GM23338 (cell line): Measurements from ENCODE around the gene HIVEP3.

ENCODE experiments used
- CREB1 ChIP-seq: fragments of 250-450 bp; sonication (Bioruptor Pico); IDR thresholded peaks from 2 replicates; pipeline ENCODE4 v1.5.0; 2020; ENCODE audit warnings: low read depth, mild to moderate bottlenecking, moderate library complexity
- EZH2 ChIP-seq: fragments of 200-600 bp; sonication (generic); IDR thresholded peaks from one replicate; pipeline ENCODE4 v1.8.0; 2017; ENCODE audit warnings: antibody characterized with exemption, mild to moderate bottlenecking, low read depth; ENCODE audit not compliant: unreplicated experiment
- EZH2phosphoT487 ChIP-seq: fragments of 200-600 bp; sonication (generic); IDR thresholded peaks from one replicate; pipeline ENCODE4 v1.8.1; 2018; ENCODE audit warnings: antibody characterized with exemption; ENCODE audit not compliant: unreplicated experiment
- JUNB ChIP-seq: IDR thresholded peaks from one replicate; pipeline ENCODE4 v1.6.1; 2016; ENCODE audit warnings: antibody characterized with exemption; ENCODE audit not compliant: unreplicated experiment
- POLR2AphosphoS5 ChIP-seq: IDR thresholded peaks from 2 replicates; pipeline ENCODE4 v1.6.1; 2016; ENCODE audit warnings: antibody characterized with exemption, low read depth
- TF ChIP-seq, protein P1 (sequence below), 2 experiments: fragments of 200-600 bp in 1 of 2; sonication (generic) in 1 of 2; conservative IDR thresholded peaks; 2 replicates each; pipeline versions ENCODE4 v1.5.1 to v1.6.1; 2016 to 2017; ENCODE audit warnings: antibody characterized with exemption in 2 of 2, low read depth in 2 of 2, mild to moderate bottlenecking in 2 of 2, moderate library complexity in 1 of 2
- TF ChIP-seq, protein P2 (sequence below): IDR thresholded peaks from 2 replicates; pipeline ENCODE4 v1.6.1; 2016; ENCODE audit warnings: antibody characterized with exemption

DNA sequence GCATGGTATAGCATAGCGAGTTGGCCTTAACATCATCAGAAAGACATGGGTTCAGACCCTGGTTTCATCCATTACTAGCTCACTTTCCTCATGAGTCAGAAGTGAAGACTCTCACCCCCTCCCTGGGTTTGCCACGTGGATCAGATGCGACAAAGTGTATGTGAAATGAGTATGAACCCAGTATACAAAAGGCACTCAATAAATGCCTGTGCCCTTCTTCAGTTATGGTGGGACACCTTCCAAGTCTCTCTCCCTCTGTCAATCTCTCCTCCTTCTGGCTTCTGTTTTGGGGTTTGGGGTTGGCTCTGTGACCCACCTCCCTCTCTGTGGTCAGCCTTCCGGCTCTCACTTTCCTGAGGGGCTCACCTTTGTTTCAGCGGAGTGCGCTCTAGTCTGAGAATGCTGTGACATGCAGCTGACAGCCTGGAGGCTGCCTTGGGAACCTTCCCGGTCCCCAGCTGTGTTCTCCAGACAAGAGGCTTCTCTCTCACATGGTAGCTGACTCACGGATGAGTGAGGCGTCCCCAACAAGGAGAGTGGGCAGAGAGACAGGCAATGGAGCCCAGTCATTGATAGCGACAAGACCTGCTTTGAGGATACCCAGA, 279.3 kb downstream of the HIVEP3 start:
- TF ChIP-seq POLR2AphosphoS5 (no peak), EZH2 (no peak), EZH2phosphoT487 (no peak), JUNB (no peak), CREB1 (no peak)
- TF ChIP-seq, protein P1, sequence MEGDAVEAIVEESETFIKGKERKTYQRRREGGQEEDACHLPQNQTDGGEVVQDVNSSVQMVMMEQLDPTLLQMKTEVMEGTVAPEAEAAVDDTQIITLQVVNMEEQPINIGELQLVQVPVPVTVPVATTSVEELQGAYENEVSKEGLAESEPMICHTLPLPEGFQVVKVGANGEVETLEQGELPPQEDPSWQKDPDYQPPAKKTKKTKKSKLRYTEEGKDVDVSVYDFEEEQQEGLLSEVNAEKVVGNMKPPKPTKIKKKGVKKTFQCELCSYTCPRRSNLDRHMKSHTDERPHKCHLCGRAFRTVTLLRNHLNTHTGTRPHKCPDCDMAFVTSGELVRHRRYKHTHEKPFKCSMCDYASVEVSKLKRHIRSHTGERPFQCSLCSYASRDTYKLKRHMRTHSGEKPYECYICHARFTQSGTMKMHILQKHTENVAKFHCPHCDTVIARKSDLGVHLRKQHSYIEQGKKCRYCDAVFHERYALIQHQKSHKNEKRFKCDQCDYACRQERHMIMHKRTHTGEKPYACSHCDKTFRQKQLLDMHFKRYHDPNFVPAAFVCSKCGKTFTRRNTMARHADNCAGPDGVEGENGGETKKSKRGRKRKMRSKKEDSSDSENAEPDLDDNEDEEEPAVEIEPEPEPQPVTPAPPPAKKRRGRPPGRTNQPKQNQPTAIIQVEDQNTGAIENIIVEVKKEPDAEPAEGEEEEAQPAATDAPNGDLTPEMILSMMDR (conservative IDR thresholded peaks at IDR 0.05; ENCODE audit: low read depth in 2 of 2): no peak
- TF ChIP-seq, protein P2, sequence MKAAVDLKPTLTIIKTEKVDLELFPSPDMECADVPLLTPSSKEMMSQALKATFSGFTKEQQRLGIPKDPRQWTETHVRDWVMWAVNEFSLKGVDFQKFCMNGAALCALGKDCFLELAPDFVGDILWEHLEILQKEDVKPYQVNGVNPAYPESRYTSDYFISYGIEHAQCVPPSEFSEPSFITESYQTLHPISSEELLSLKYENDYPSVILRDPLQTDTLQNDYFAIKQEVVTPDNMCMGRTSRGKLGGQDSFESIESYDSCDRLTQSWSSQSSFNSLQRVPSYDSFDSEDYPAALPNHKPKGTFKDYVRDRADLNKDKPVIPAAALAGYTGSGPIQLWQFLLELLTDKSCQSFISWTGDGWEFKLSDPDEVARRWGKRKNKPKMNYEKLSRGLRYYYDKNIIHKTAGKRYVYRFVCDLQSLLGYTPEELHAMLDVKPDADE: no peak
